HepG2 (cell line): Measurements from ENCODE around the gene LAMA5. TPM values are rescaled to one million over a fixed set of nuclear protein-coding genes. Genes with fewer than 3 reads are reported as not detected.

Experiments used
- ATRX ChIP-seq: sonication (generic); formaldehyde crosslinking; IDR thresholded peaks from 2 replicates; pipeline ENCODE4 v1.4.0; 2020; ENCODE audit warnings: missing genetic modification reagents, borderline replicate concordance
- GABPA ChIP-seq, 2 experiments: IDR thresholded peaks; 2 replicates each; pipeline ENCODE4 v1.6.1; 2011 to 2016; ENCODE audit warnings: low read depth in 2 of 2, low read length in 1 of 2, missing biosample characterization in 1 of 2, missing genetic modification characterization in 1 of 2
- GZF1 ChIP-seq: sonication (generic); formaldehyde crosslinking; IDR thresholded peaks from 2 replicates; pipeline ENCODE4 v1.5.1; 2020; ENCODE audit warnings: mild to moderate bottlenecking, missing genetic modification reagents
- HIC2 ChIP-seq: sonication (generic); formaldehyde crosslinking; IDR thresholded peaks from 2 replicates; pipeline ENCODE4 v1.9.0; 2022; ENCODE audit warnings: low read depth, missing genetic modification reagents
- NCOR1 ChIP-seq: fragments of 200-600 bp; sonication (generic); IDR thresholded peaks from 2 replicates; pipeline ENCODE4 v1.7.0; 2017; ENCODE audit warnings: antibody characterized with exemption, low read length, borderline replicate concordance
- SALL2 ChIP-seq: sonication (generic); formaldehyde crosslinking; IDR thresholded peaks from 2 replicates; pipeline ENCODE4 v1.8.1; 2023; ENCODE audit warnings: mild to moderate bottlenecking, missing genetic modification reagents, inconsistent platforms
- SMAD9 ChIP-seq: sonication (generic); formaldehyde crosslinking; IDR thresholded peaks from 2 replicates; pipeline ENCODE4 v1.5.1; 2020; ENCODE audit warnings: mild to moderate bottlenecking, missing genetic modification reagents
- U2AF2 ChIP-seq: fragments of 200-400 bp; formaldehyde crosslinking; IDR thresholded peaks from 2 replicates; pipeline ENCODE4 v1.6.1; 2017; ENCODE audit warnings: low read depth, mild to moderate bottlenecking, low read length
- ZBTB33 ChIP-seq: sonication (generic); formaldehyde crosslinking; IDR thresholded peaks from 2 replicates; pipeline ENCODE4 v1.4.0; 2020; ENCODE audit warnings: missing genetic modification reagents
- ZNF138 ChIP-seq: sonication (generic); formaldehyde crosslinking; IDR thresholded peaks from 2 replicates; pipeline ENCODE4 v1.5.0; 2020; ENCODE audit warnings: mild to moderate bottlenecking, low read depth, missing genetic modification reagents
- ZNF224 ChIP-seq: sonication (generic); formaldehyde crosslinking; IDR thresholded peaks from 2 replicates; pipeline ENCODE4 v1.5.0; 2020; ENCODE audit warnings: mild to moderate bottlenecking, missing genetic modification reagents
- ZNF318 ChIP-seq: sonication (generic); formaldehyde crosslinking; IDR thresholded peaks from 2 replicates; pipeline ENCODE4 v1.4.0; 2020; ENCODE audit warnings: mild to moderate bottlenecking, missing genetic modification reagents
- ZUFSP ChIP-seq: sonication (generic); formaldehyde crosslinking; IDR thresholded peaks from 2 replicates; pipeline ENCODE4 v1.9.0; 2021; ENCODE audit warnings: missing genetic modification reagents, mild to moderate bottlenecking, borderline replicate concordance
- polyA plus RNA-seq, 8 experiments: library from polyadenylated mRNA; depleted of rRNA in 3 of 8; stranded (reverse) in 7 of 8; unstranded in 1 of 8; fragments of >200 nt; fragmentation: Illumina TruSeq in 4 of 8; extraction: Trizol in 4 of 8; gene quantifications; 2 replicates each; pipeline versions ENCODE4 v1.2.1 to v1.2.3, GENCODE V29; 2011 to 2016; ENCODE audit warnings: low read depth in 4 of 8, missing spikeins in 1 of 8, mixed read lengths in 1 of 8; ENCODE audit not compliant: insufficient read depth in 1 of 8
- total RNA-seq, 5 experiments: library from RNA; depleted of rRNA; stranded (reverse); fragments of >200 nt; fragmentation: Illumina TruSeq; extraction: Trizol; gene quantifications; 2 replicates each; pipeline ENCODE4 v1.2.3, GENCODE V29; 2016; ENCODE audit warnings: low read depth in 1 of 5

The LAMA5 gene
- total and polyA plus RNA-seq, 2 of the 13 experiments (the other 11 are each of a cell fraction or from before 2014, with no cell fraction given), result 21.0 to 44.7 TPM

GRCh38 chr20:62363920-62364851, 2.9 kb downstream of the LAMA5 start (continued):
- no peak for TF ChIP-seq ZNF224 (CRISPR knock-in tag)
- TF ChIP-seq SALL2 (CRISPR knock-in tag), result 0 out of 2 replicates have a peak, but pooled peaks have one; percentile 29
- no peak for TF ChIP-seq U2AF2
- no peak for TF ChIP-seq ATRX (CRISPR knock-in tag)
- TF ChIP-seq HIC2, result peak; percentile 11; the same call in 1 of the 2 replicates
- no peak for TF ChIP-seq ZNF318
- no peak for TF ChIP-seq SMAD9
- no peak for TF ChIP-seq ZUFSP (CRISPR knock-in tag)
- TF ChIP-seq ZNF138 (CRISPR knock-in tag), result 0 out of 2 replicates have a peak, but pooled peaks have one; percentile 50
- TF ChIP-seq ZBTB33 (CRISPR knock-in tag), result peak; percentile 45; the same call in 1 of the 2 replicates
- no peak for TF ChIP-seq NCOR1
- no peak for TF ChIP-seq GZF1 (CRISPR knock-in tag)
- TF ChIP-seq GABPA (IDR thresholded peaks at IDR 0.05; ENCODE audit: low read depth, low read length), result no peak
- TF ChIP-seq GABPA (CRISPR knock-in tag; IDR thresholded peaks at IDR 0.05; ENCODE audit: low read depth), result no peak
